Neuronal stem cell (in vitro differentiated cells): ENCODE measurements around the gene CBX5.

Experiments
- DNase-seq: peaks from one replicate; pipeline ENCODE4 v3.0.0-alpha.2; 2013; ENCODE audit warnings: low spot score
- H2AFZ ChIP-seq: one replicate; pipeline ENCODE4 v1.6.1; 2013; ENCODE audit warnings: mild to moderate bottlenecking, low read length, inconsistent platforms
- H2AK5ac ChIP-seq: 2 replicates; pipeline ENCODE4 v1.6.1; 2013; ENCODE audit warnings: low read depth, mild to moderate bottlenecking, inconsistent platforms, low read length, moderate library complexity, mixed read lengths
- H2BK120ac ChIP-seq: 2 replicates; pipeline ENCODE4 v1.6.1; 2013; ENCODE audit warnings: low read depth, mild to moderate bottlenecking, inconsistent platforms, low read length, moderate library complexity, mixed read lengths
- H2BK12ac ChIP-seq: one replicate; pipeline ENCODE4 v1.6.1; 2013; ENCODE audit warnings: low read length, inconsistent platforms
- H2BK15ac ChIP-seq: 2 replicates; pipeline ENCODE4 v1.6.1; 2013; ENCODE audit warnings: mild to moderate bottlenecking, low read length, inconsistent platforms, mixed read lengths
- H2BK5ac ChIP-seq: one replicate; pipeline ENCODE4 v1.6.1; 2013; ENCODE audit warnings: inconsistent platforms, mild to moderate bottlenecking, low read length, moderate library complexity
- H3K14ac ChIP-seq: one replicate; pipeline ENCODE4 v1.6.1; 2013; ENCODE audit warnings: low read length, inconsistent platforms
- H3K18ac ChIP-seq: 2 replicates; pipeline ENCODE4 v1.6.1; 2013; ENCODE audit warnings: low read length, inconsistent platforms
- H3K23ac ChIP-seq: 2 replicates; pipeline ENCODE4 v1.6.1; 2013; ENCODE audit warnings: low read depth, mild to moderate bottlenecking, mixed read lengths, low read length, inconsistent platforms; ENCODE audit not compliant: poor library complexity
- H3K27ac ChIP-seq: replicated peaks from 3 replicates; pipeline ENCODE4 v1.5.1; 2013; ENCODE audit warnings: low read length, inconsistent platforms
- H3K27me3 ChIP-seq, 3 experiments: 2 replicates each; pipeline ENCODE4 v1.6.1; 2013; ENCODE audit warnings: low read length in 3 of 3, mild to moderate bottlenecking in 2 of 3, inconsistent platforms in 1 of 3, low read depth in 1 of 3, mixed read lengths in 1 of 3, moderate library complexity in 1 of 3; ENCODE audit not compliant: control insufficient read depth in 3 of 3, insufficient read depth in 3 of 3
- H3K36me3 ChIP-seq, 2 donors: replicated peaks in 1 of 2; 2 replicates each; pipeline ENCODE4 v1.6.1; 2013; ENCODE audit warnings: low read length in 2 of 2; ENCODE audit not compliant: control insufficient read depth in 2 of 2, insufficient read depth in 2 of 2
- H3K4ac ChIP-seq: 2 replicates; pipeline ENCODE4 v1.6.1; 2013; ENCODE audit warnings: inconsistent platforms, mild to moderate bottlenecking, low read length, moderate library complexity
- H3K4me1 ChIP-seq, 2 donors: 1 replicate in 1 of 2; 2 replicates in 1 of 2; pipeline ENCODE4 v1.6.1; 2013; ENCODE audit warnings: low read length in 2 of 2, low read depth in 1 of 2; ENCODE audit not compliant: control insufficient read depth in 2 of 2, insufficient read depth in 1 of 2
- H3K4me2 ChIP-seq: one replicate; pipeline ENCODE4 v1.6.1; 2013; ENCODE audit warnings: mild to moderate bottlenecking, low read length, inconsistent platforms; ENCODE audit not compliant: insufficient read depth, poor library complexity, severe bottlenecking
- H3K4me3 ChIP-seq, 2 donors: 2 replicates each; pipeline ENCODE4 v1.5.1; 2013; ENCODE audit warnings: low read length in 2 of 2, mild to moderate bottlenecking in 2 of 2, inconsistent platforms in 1 of 2, moderate library complexity in 1 of 2
- H3K79me1 ChIP-seq: one replicate; pipeline ENCODE4 v1.6.1; 2013; ENCODE audit warnings: low read depth, mild to moderate bottlenecking, inconsistent platforms, low read length, moderate library complexity
- H3K9ac ChIP-seq: one replicate; pipeline ENCODE4 v1.6.1; 2013; ENCODE audit warnings: mild to moderate bottlenecking, low read depth, low read length, inconsistent platforms; ENCODE audit not compliant: poor library complexity
- H3K9me3 ChIP-seq, 2 donors: replicated peaks in 1 of 2; 2 replicates each; pipeline versions ENCODE3 to v1.6.1; 2013; ENCODE audit warnings: low read length in 2 of 2, mild to moderate bottlenecking in 2 of 2, inconsistent platforms in 1 of 2, low read depth in 1 of 2, mixed read lengths in 1 of 2, moderate library complexity in 1 of 2; ENCODE audit not compliant: control insufficient read depth in 2 of 2, insufficient read depth in 1 of 2
- H4K8ac ChIP-seq: one replicate; pipeline ENCODE4 v1.6.1; 2013; ENCODE audit warnings: low read depth, mild to moderate bottlenecking, inconsistent platforms, low read length, moderate library complexity
- H4K91ac ChIP-seq: one replicate; pipeline ENCODE4 v1.6.1; 2013; ENCODE audit warnings: low read length, low read depth, mild to moderate bottlenecking, inconsistent platforms; ENCODE audit not compliant: poor library complexity
- WGBS, 2 donors: extraction: QIAGEN DNeasy Blood & Tissue Kit; methylation state at CpG; one replicate each; pipeline ENCODE4 v1.1.7; 2013; ENCODE audit warnings: missing lambda C conversion rate in 2 of 2, mixed read lengths in 1 of 2; ENCODE audit not compliant: insufficient read length in 2 of 2, insufficient replicate concordance in 1 of 2; ENCODE audit errors: extremely low coverage in 2 of 2; 5-methylcytosine and 5-hydroxymethylcytosine counted together

The CBX5 gene

GRCh38 chr12:54259194-54260011, 20.5 kb downstream of the CBX5 start:
- Histone ChIP-seq H2AK5ac (no peak overlapping the region), H3K4me3 (peak overlapping the region; percentile 47 to 67), H3K36me3 (peaks cover 16 to 51% of the 10 kb centered on the region in 2 donors), H3K23ac (no peak overlapping the region), H4K8ac (no peak overlapping the region), H2BK12ac (no peak overlapping the region), H3K4ac (no peak overlapping the region), H3K79me1 (peaks cover 4% of the 10 kb centered on the region), H2BK5ac (no peak overlapping the region), H3K14ac (no peak overlapping the region), H3K27me3 (no peaks in the 10 kb centered on the region), H3K18ac (no peak overlapping the region), H3K27ac (peak overlapping the region; percentile 96), H3K4me1 (peaks cover 24 to 43% of the 10 kb centered on the region in 2 donors), H3K4me2 (peak overlapping the region; percentile 76), H3K9me3 (no peaks in the 10 kb centered on the region), H2BK15ac (no peak overlapping the region), H3K9ac (no peak overlapping the region), H4K91ac (no peak overlapping the region), H2AFZ (peak overlapping the region; percentile 43), H2BK120ac (no peak overlapping the region)
- WGBS, 2 donors = no CpG with 5 or more reads among the region's 11 CpGs
- peak; percentile 89 for DNase-seq

GRCh38 chr12:54258201-54258681, 21.7 kb downstream of the CBX5 start:
- no peak overlapping the region for H3K18ac ChIP-seq
- no peak overlapping the region for H2AFZ ChIP-seq
- H4K91ac ChIP-seq = no peak overlapping the region
- H3K4ac ChIP-seq = no peak overlapping the region
- no peak overlapping the region for H3K4me2 ChIP-seq
- no peak overlapping the region for H3K14ac ChIP-seq
- no peaks in the 10 kb centered on the region for H3K27me3 ChIP-seq
- no peak overlapping the region for H3K23ac ChIP-seq
- peak overlapping the region in 1 of 2 donors; percentile 47 for H3K4me3 ChIP-seq
- no peaks in the 10 kb centered on the region for H3K9me3 ChIP-seq
- no peak overlapping the region for H4K8ac ChIP-seq
- H2AK5ac ChIP-seq = no peak overlapping the region
- H2BK15ac ChIP-seq = no peak overlapping the region
- no peak overlapping the region for H2BK5ac ChIP-seq
- H3K9ac ChIP-seq = no peak overlapping the region
- H3K79me1 ChIP-seq = peaks cover 8% of the 10 kb centered on the region
- H2BK12ac ChIP-seq = no peak overlapping the region
- H3K36me3 ChIP-seq = peaks cover 24 to 54% of the 10 kb centered on the region in 2 donors
- DNase-seq = no peak
- no peak overlapping the region for H2BK120ac ChIP-seq
- H3K4me1 ChIP-seq = peaks cover 21 to 40% of the 10 kb centered on the region in 2 donors
- peak overlapping the region; percentile 96 for H3K27ac ChIP-seq

GRCh38 chr12:54257332-54257731, 22.6 kb downstream of the CBX5 start:
- Histone ChIP-seq H3K79me1 (peaks cover 8% of the 10 kb centered on the region), H3K9me3 (no peaks in the 10 kb centered on the region), H3K14ac (no peak overlapping the region), H3K9ac (no peak overlapping the region), H3K4me1 (peaks cover 15 to 33% of the 10 kb centered on the region in 2 donors), H4K91ac (no peak overlapping the region), H3K23ac (no peak overlapping the region), H2AFZ (no peak overlapping the region), H4K8ac (no peak overlapping the region), H3K27me3 (no peaks in the 10 kb centered on the region), H3K4me3 (no peak overlapping the region), H3K4me2 (no peak overlapping the region), H2BK15ac (no peak overlapping the region), H2BK120ac (no peak overlapping the region), H2BK12ac (no peak overlapping the region), H2AK5ac (no peak overlapping the region), H3K36me3 (peaks cover 26 to 62% of the 10 kb centered on the region in 2 donors), H3K27ac (peak overlapping the region; percentile 96), H2BK5ac (no peak overlapping the region), H3K18ac (peak overlapping the region; percentile 5), H3K4ac (no peak overlapping the region)
- DNase-seq = no peak
- no CpG with 5 or more reads among the region's 8 CpGs for WGBS, 2 donors

GRCh38 chr12:54253240-54253639, 26.7 kb downstream of the CBX5 start:
- no peak overlapping the region for H2AK5ac ChIP-seq
- H2AFZ ChIP-seq = no peak overlapping the region
- H3K79me1 ChIP-seq = peaks cover 10% of the 10 kb centered on the region
- peak overlapping the region; percentile 27 for H3K27ac ChIP-seq
- no peak overlapping the region for H2BK5ac ChIP-seq
- H3K18ac ChIP-seq = no peak overlapping the region
- peaks cover 11% of the 10 kb centered on the region in 2 donors for H3K4me1 ChIP-seq
- WGBS, 2 donors = no CpG with 5 or more reads among the region's 4 CpGs
- no peaks in the 10 kb centered on the region for H3K9me3 ChIP-seq
- no peak overlapping the region for H3K4ac ChIP-seq
- no peak overlapping the region for H3K4me3 ChIP-seq
- no peak overlapping the region for H3K23ac ChIP-seq
- H2BK15ac ChIP-seq = no peak overlapping the region
- no peak overlapping the region for H3K9ac ChIP-seq
- H3K14ac ChIP-seq = no peak overlapping the region
- H4K91ac ChIP-seq = no peak overlapping the region
- H3K36me3 ChIP-seq = peaks cover 42 to 94% of the 10 kb centered on the region in 2 donors
- H2BK120ac ChIP-seq = no peak overlapping the region
- no peak overlapping the region for H3K4me2 ChIP-seq
- no peak overlapping the region for H4K8ac ChIP-seq
- no peak for DNase-seq
- H3K27me3 ChIP-seq = no peaks in the 10 kb centered on the region
- H2BK12ac ChIP-seq = no peak overlapping the region
